Pulmonary artery endothelial cell (primary cell): ENCODE data around the gene KRT16. TPM values are rescaled to one million over a fixed set of nuclear protein-coding genes. Genes with fewer than 3 reads are reported as not detected.
"Not testable (repeated sequence)": the region's sequence is repeated elsewhere in the genome, so short reads cannot be mapped to it uniquely, and the experiment has no call there.

ENCODE experiments used
- DNase-seq: peaks from one replicate; pipeline ENCODE4 v3.0.0-alpha.2; 2011; ENCODE audit warnings: low read depth, low spot score
- total RNA-seq: library from RNA; depleted of rRNA; stranded (reverse); fragments of >200 nt; gene quantifications from 2 replicates; pipeline ENCODE4 v1.2.3, GENCODE V29; 2014

KRT16 gene
- total RNA-seq, 1 donor from 2014 or later, result 0.13 TPM

- no peak for DNase-seq
These were observed 2.9 kb upstream of the KRT16 start for GRCh38 chr17:41615454-41615853.

GRCh38 chr17:41614767-41615166 lies 2.2 kb upstream of the KRT16 start:
- DNase-seq, result not testable (repeated sequence)

- DNase-seq, result no peak
These were observed 1.5 kb upstream of the KRT16 start for GRCh38 chr17:41614098-41614497.

- DNase-seq, result no peak
These were observed 913 bp upstream of the KRT16 start for GRCh38 chr17:41613277-41614082.

GRCh38 chr17:41610965-41611640 lies 1.5 kb downstream of the KRT16 start:
- no peak for DNase-seq

- DNase-seq, result not testable (repeated sequence)
These were observed 2.5 kb downstream of the KRT16 start for GRCh38 chr17:41610061-41610517.

- not testable (repeated sequence) for DNase-seq
These were observed 5.6 kb downstream of the KRT16 start for GRCh38 chr17:41606930-41607329.

GRCh38 chr17:41602524-41602923 lies 10.0 kb downstream of the KRT16 start:
- DNase-seq, result no peak

- no peak for DNase-seq
These were observed 12.2 kb downstream of the KRT16 start for GRCh38 chr17:41600318-41600717.

- no peak for DNase-seq
These were observed 12.9 kb downstream of the KRT16 start for GRCh38 chr17:41599680-41600079.

GRCh38 chr17:41595585-41595984 lies 17.0 kb downstream of the KRT16 start:
- no peak for DNase-seq

- DNase-seq, result no peak
These were observed 18.1 kb downstream of the KRT16 start for GRCh38 chr17:41594363-41594915.

- DNase-seq, result no peak
These were observed 19.1 kb downstream of the KRT16 start for GRCh38 chr17:41593306-41593981.

GRCh38 chr17:41592601-41593305 lies 19.8 kb downstream of the KRT16 start:
- DNase-seq, result no peak

GRCh38 chr17:41589301-41589700 lies 23.3 kb downstream of the KRT16 start:
- DNase-seq, result no peak

- no peak for DNase-seq
These were observed 24.3 kb downstream of the KRT16 start for GRCh38 chr17:41588126-41588810.

GRCh38 chr17:41586863-41587495 lies 25.6 kb downstream of the KRT16 start, which contains the start of gene KRT14:
TSS of gene KRT14 (minus strand) at chr17:41586895. CDS start at chr17:41586834, 61 bp downstream.
- DNase-seq, result no peak

GRCh38 chr17:41585301-41586056 lies 27.1 kb downstream of the KRT16 start:
- no peak for DNase-seq

- not testable (repeated sequence) for DNase-seq
These were observed 28.1 kb downstream of the KRT16 start for GRCh38 chr17:41584331-41584927.
